Stomach (tissue), 4 donors: ENCODE results near the gene OR2M2.

Experiments used
- CTCF ChIP-seq, 7 experiments: fragments of 450-650 bp in 4 of 7; fragments of 200-600 bp in 3 of 7; sonication (generic) in 3 of 7; IDR thresholded peaks; one replicate each; pipeline ENCODE4 v1.5.1; 2016 to 2019; ENCODE audit warnings: antibody characterized with exemption in 7 of 7, control low read depth in 2 of 7, mild to moderate bottlenecking in 1 of 7
- EP300 ChIP-seq: sonication (generic); formaldehyde crosslinking; IDR thresholded peaks from one replicate; pipeline ENCODE4 v1.6.1; 2017; ENCODE audit warnings: antibody characterized with exemption
- POLR2A ChIP-seq, 4 donors: fragments of 450-650 bp; IDR thresholded peaks; one replicate each; pipeline ENCODE4 v1.6.1; 2016; ENCODE audit warnings: antibody characterized with exemption in 4 of 4, control low read depth in 2 of 4, mild to moderate bottlenecking in 1 of 4, moderate library complexity in 1 of 4
- POLR2AphosphoS5 ChIP-seq, 3 donors: sonication (generic); formaldehyde crosslinking; IDR thresholded peaks; one replicate each; pipeline ENCODE4 v1.6.1; 2016; ENCODE audit warnings: antibody characterized with exemption in 3 of 3

- no peak for TF ChIP-seq CTCF (IDR thresholded peaks at IDR 0.05)
- no peak for TF ChIP-seq POLR2A (IDR thresholded peaks at IDR 0.05)
- no peak for TF ChIP-seq EP300
- TF ChIP-seq POLR2AphosphoS5 (IDR thresholded peaks at IDR 0.05), result no peak
These were observed 54.8 kb downstream of the OR2M2 start for GRCh38 chr1:248229360-248229908.
